Breast epithelium (tissue), 4 donors: ENCODE results near the gene OMA1. TPM values are rescaled to one million over a fixed set of nuclear protein-coding genes. Genes with fewer than 3 reads are reported as not detected.

Experiments
- DNase-seq, 2 donors: peaks; one replicate each; pipeline ENCODE4 v3.0.0-alpha.2; 2019; ENCODE audit warnings: low spot score in 2 of 2
- H3K27ac ChIP-seq, 2 donors: fragments of 200-600 bp; sonication (generic) in 1 of 2; one replicate each; pipeline ENCODE4 v1.5.1; 2016 to 2019; ENCODE audit warnings: mild to moderate bottlenecking in 1 of 2
- H3K27me3 ChIP-seq, 2 donors: fragments of 200-600 bp; sonication (generic) in 1 of 2; one replicate each; pipeline versions ENCODE4 v1.5.1 to v1.6.0; 2017 to 2019; ENCODE audit warnings: control low read depth in 1 of 2, mild to moderate bottlenecking in 1 of 2
- H3K36me3 ChIP-seq: fragments of 200-600 bp; one replicate; pipeline ENCODE4 v1.5.1; 2019
- H3K4me1 ChIP-seq, 2 donors: fragments of 200-600 bp; sonication (generic); one replicate each; pipeline ENCODE4 v1.5.1; 2016 to 2019; ENCODE audit warnings: control low read depth in 1 of 2
- H3K4me3 ChIP-seq, 3 donors: fragments of 200-600 bp; sonication (generic); 1 replicate in 2 of 3; 2 replicates in 1 of 3; pipeline ENCODE4 v1.5.1; 2016 to 2019; ENCODE audit warnings: mild to moderate bottlenecking in 3 of 3, moderate library complexity in 2 of 3
- H3K9me3 ChIP-seq, 2 donors: fragments of 200-600 bp; sonication (generic) in 1 of 2; one replicate each; pipeline ENCODE4 v1.5.1; 2016 to 2019; ENCODE audit warnings: control low read depth in 1 of 2
- CTCF ChIP-seq, 3 donors: fragments of 450-650 bp; IDR thresholded peaks; one replicate each; pipeline ENCODE4 v1.5.1; 2016 to 2017; ENCODE audit warnings: antibody characterized with exemption in 3 of 3, mild to moderate bottlenecking in 3 of 3, moderate library complexity in 3 of 3
- POLR2A ChIP-seq: fragments of 450-650 bp; IDR thresholded peaks from one replicate; pipeline ENCODE4 v1.6.1; 2016; ENCODE audit warnings: antibody characterized with exemption, mild to moderate bottlenecking, moderate library complexity
- POLR2AphosphoS5 ChIP-seq, 3 donors: sonication (generic); formaldehyde crosslinking; IDR thresholded peaks; one replicate each; pipeline ENCODE4 v1.6.1; 2017; ENCODE audit warnings: antibody characterized with exemption in 3 of 3
- intact Hi-C: fragments of 100-400 bp; cut with DNase I; formaldehyde crosslinking; loops from one replicate; pipeline ENCODE4 v1.15.1; 2023; ENCODE audit warnings: low total_unique reads
- total RNA-seq, 3 donors: library from RNA; depleted of rRNA; stranded (reverse); fragments of >200 nt; gene quantifications; one replicate each; pipeline ENCODE4 v1.1.0, GENCODE V29; 2016

OMA1 gene
- total RNA-seq, 3 donors from 2014 or later: 26.4 to 79.8 (median 48.2) TPM

GRCh38 chr1:58469476-58469875 lies 77.0 kb downstream of the OMA1 start:
- DNase-seq: no peak
- Histone ChIP-seq H3K4me3 (no peak overlapping the region), H3K9me3 (no peaks in the 10 kb centered on the region), H3K36me3 (no peaks in the 10 kb centered on the region), H3K27ac (no peak overlapping the region), H3K27me3 (no peaks in the 10 kb centered on the region), H3K4me1 (no peaks in the 10 kb centered on the region)
- no peak for TF ChIP-seq CTCF (IDR thresholded peaks at IDR 0.05)
- no peak for TF ChIP-seq POLR2A
- TF ChIP-seq POLR2AphosphoS5 (IDR thresholded peaks at IDR 0.05): no peak
- intact Hi-C loops: no loop called here

DNA sequence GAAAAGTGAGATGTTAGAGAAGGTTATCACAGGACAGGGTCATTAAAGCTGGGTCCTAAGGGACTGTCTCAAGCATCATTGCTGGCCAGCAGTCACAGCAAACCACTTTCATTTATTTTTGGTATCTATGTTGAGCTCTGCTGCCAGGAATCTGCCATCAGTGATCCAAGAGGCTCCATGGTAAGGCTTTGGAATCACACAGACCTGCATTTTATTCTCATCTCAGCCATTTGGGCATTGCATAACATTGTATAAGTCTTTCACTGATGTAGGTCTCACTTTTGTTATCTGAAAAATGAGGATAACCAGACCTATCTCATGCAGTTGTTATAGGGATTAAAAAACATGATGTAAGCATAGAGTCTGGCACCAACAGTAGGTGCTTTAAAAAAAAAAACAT lies 77.5 kb downstream of the OMA1 start:
- intact Hi-C loops: no loop called here
- no peaks in the 10 kb centered on the region for H3K9me3 ChIP-seq
- no peaks in the 10 kb centered on the region for H3K27me3 ChIP-seq
- no peaks in the 10 kb centered on the region for H3K4me1 ChIP-seq
- no peaks in the 10 kb centered on the region for H3K36me3 ChIP-seq
- H3K27ac ChIP-seq: no peak overlapping the region
- TF ChIP-seq POLR2AphosphoS5 (IDR thresholded peaks at IDR 0.05): no peak
- TF ChIP-seq CTCF (IDR thresholded peaks at IDR 0.05): no peak
- no peak for TF ChIP-seq POLR2A
- H3K4me3 ChIP-seq: no peak overlapping the region
- DNase-seq: no peak

GRCh38 chr1:58468612-58469011 lies 77.9 kb downstream of the OMA1 start:
- intact Hi-C loops: no loop called here
- no peak for TF ChIP-seq CTCF (IDR thresholded peaks at IDR 0.05)
- TF ChIP-seq POLR2A: no peak
- no peak for TF ChIP-seq POLR2AphosphoS5 (IDR thresholded peaks at IDR 0.05)
- no peak for DNase-seq
- no peak overlapping the region for H3K27ac ChIP-seq
- no peaks in the 10 kb centered on the region for H3K4me1 ChIP-seq
- H3K27me3 ChIP-seq: no peaks in the 10 kb centered on the region
- no peak overlapping the region for H3K4me3 ChIP-seq
- H3K36me3 ChIP-seq: no peaks in the 10 kb centered on the region
- no peaks in the 10 kb centered on the region for H3K9me3 ChIP-seq

DNA sequence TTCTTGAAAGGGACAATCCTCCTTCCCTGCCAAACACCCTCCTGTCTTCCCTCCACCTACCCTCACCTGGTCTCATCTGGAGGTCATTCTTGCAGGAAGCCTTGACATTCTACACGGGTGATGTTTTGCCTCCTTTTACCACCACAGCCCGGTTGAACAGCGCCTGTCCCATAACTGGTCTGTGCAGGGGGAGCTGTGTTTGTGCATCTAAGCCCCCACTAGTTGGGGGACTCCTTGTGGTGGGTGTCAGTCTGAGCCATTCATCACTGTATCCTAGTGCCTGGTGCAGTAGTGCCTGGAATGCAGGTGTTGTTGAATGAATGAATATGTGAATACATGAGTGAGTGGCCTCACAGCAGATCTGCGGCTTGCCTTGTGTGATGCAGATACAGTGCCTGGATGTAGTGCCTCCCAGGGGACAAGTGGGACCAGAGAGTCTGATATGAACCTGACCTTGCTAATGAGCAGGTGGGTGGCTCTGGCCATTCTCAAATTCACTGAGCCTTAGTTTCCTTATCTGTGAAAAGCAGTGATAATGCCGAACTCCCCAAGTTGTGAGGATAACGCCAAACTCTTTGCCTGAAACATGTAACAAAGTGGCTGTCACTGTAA lies 79.8 kb downstream of the OMA1 start:
- Histone ChIP-seq H3K9me3 (no peaks in the 10 kb centered on the region), H3K36me3 (no peaks in the 10 kb centered on the region), H3K4me1 (no peaks in the 10 kb centered on the region), H3K27me3 (no peaks in the 10 kb centered on the region), H3K27ac (no peak overlapping the region), H3K4me3 (no peak overlapping the region)
- no peak for TF ChIP-seq CTCF (IDR thresholded peaks at IDR 0.05)
- no peak for TF ChIP-seq POLR2AphosphoS5 (IDR thresholded peaks at IDR 0.05)
- TF ChIP-seq POLR2A: no peak
- intact Hi-C loops: no loop called here
- no peak for DNase-seq

- Histone ChIP-seq H3K4me1 (no peaks in the 10 kb centered on the region), H3K4me3 (no peak overlapping the region), H3K9me3 (no peaks in the 10 kb centered on the region), H3K27me3 (no peaks in the 10 kb centered on the region), H3K27ac (no peak overlapping the region), H3K36me3 (no peaks in the 10 kb centered on the region)
- intact Hi-C loops: no loop called here
- DNase-seq: no peak
- no peak for TF ChIP-seq CTCF (IDR thresholded peaks at IDR 0.05)
- no peak for TF ChIP-seq POLR2A
- no peak for TF ChIP-seq POLR2AphosphoS5 (IDR thresholded peaks at IDR 0.05)
Observed at GRCh38 chr1:58465825-58466629, 80.5 kb downstream of the OMA1 start.
